Measurements from ENCODE around the gene ADAM17.
"Not testable (repeated sequence)": the region's sequence is repeated elsewhere in the genome, so short reads cannot be mapped to it uniquely, and the experiment has no call there.

ADAM17 gene

GRCh38 chr2:9518163-9518562 lies 37.5 kb downstream of the ADAM17 start:
- DNase-seq, result no peak

- no peak for DNase-seq
Measured at GRCh38 chr2:9517118-9517782, 38.4 kb downstream of the ADAM17 start.

- DNase-seq, result not testable (repeated sequence)
Measured at GRCh38 chr2:9513946-9514345, 41.7 kb downstream of the ADAM17 start.

- DNase-seq, result no peak
Measured at GRCh38 chr2:9508931-9509330, 46.7 kb downstream of the ADAM17 start.

- DNase-seq, result no peak
Measured at GRCh38 chr2:9498210-9498609, 57.4 kb downstream of the ADAM17 start.

GRCh38 chr2:9497017-9497416 lies 58.6 kb downstream of the ADAM17 start:
- no peak for DNase-seq

GRCh38 chr2:9494081-9494480 lies 61.5 kb downstream of the ADAM17 start:
- no peak for DNase-seq

GRCh38 chr2:9493478-9493877 lies 62.2 kb downstream of the ADAM17 start:
- no peak for DNase-seq

GRCh38 chr2:9492927-9493326 lies 62.7 kb downstream of the ADAM17 start:
- no peak for DNase-seq

GRCh38 chr2:9490789-9491188 lies 64.8 kb downstream of the ADAM17 start:
- DNase-seq, result no peak

GRCh38 chr2:9488583-9489547 lies 66.8 kb downstream of the ADAM17 start:
- no peak for DNase-seq

- no peak for DNase-seq
Measured at GRCh38 chr2:9484533-9484932, 71.1 kb downstream of the ADAM17 start.

- DNase-seq, result no peak
Measured at GRCh38 chr2:9483107-9483506, 72.5 kb downstream of the ADAM17 start.

GRCh38 chr2:9480157-9480556 lies 75.5 kb downstream of the ADAM17 start:
- no peak for DNase-seq

- no peak for DNase-seq
Measured at GRCh38 chr2:9478526-9478925, 77.1 kb downstream of the ADAM17 start.

- DNase-seq, result no peak
Measured at GRCh38 chr2:9477914-9478313, 77.7 kb downstream of the ADAM17 start.

GRCh38 chr2:9474361-9475057 lies 81.1 kb downstream of the ADAM17 start, which contains the start of gene IAH1:
IAH1 (plus strand) TSS chr2:9474551; CDS start chr2:9474567, 16 bp downstream.
- peak in 1 of 2 experiments; percentile 60 for DNase-seq

GRCh38 chr2:9473985-9474360 lies 81.7 kb downstream of the ADAM17 start:
- no peak for DNase-seq

GRCh38 chr2:9473308-9473984 lies 82.2 kb downstream of the ADAM17 start:
- no peak for DNase-seq

- no peak for DNase-seq
Measured at GRCh38 chr2:9472511-9472910, 83.1 kb downstream of the ADAM17 start.

GRCh38 chr2:9471206-9471605 lies 84.4 kb downstream of the ADAM17 start:
- DNase-seq, result no peak

- DNase-seq, result no peak
Measured at GRCh38 chr2:9467687-9468086, 87.9 kb downstream of the ADAM17 start.

GRCh38 chr2:9466147-9466683 lies 89.4 kb downstream of the ADAM17 start:
- DNase-seq, result no peak
